GM12878 (cell line): ENCODE results near the gene STKLD1. TPM values are rescaled to one million over a fixed set of nuclear protein-coding genes. Genes with fewer than 3 reads are reported as not detected.

ENCODE experiments used
- ATAC-seq: fragments of 200-7000 bp; cut with Tn5 transposase; 3 replicates; pipeline ENCODE4 v1.9.1; 2020; ENCODE audit warnings: mild to moderate bottlenecking, moderate library complexity
- BruUV-seq: library from RNA; stranded (reverse); fragments of 400-500 nt; replicated peaks from 2 replicates; lab custom pipeline; 2021; lab: Mats Ljungman, UMichigan
- CTCF ChIA-PET: fragments of 300-600 bp; sonication (Branson Sonifier 250); formaldehyde crosslinking; extraction: SDS; loops from one replicate; lab custom pipeline; 2021; ENCODE audit warnings: inconsistent platforms; lab: Yijun Ruan, JAX
- POLR2A ChIA-PET: fragments of 350-600 bp; formaldehyde crosslinking; extraction: SDS; loops from one replicate; lab custom pipeline; 2021; ENCODE audit warnings: inconsistent platforms; lab: Charles Lee
- RAD21 ChIA-PET: fragments of 300-600 bp; sonication (Branson Sonifier 250); formaldehyde crosslinking; loops from one replicate; lab custom pipeline; 2023; ENCODE audit warnings: antibody characterized with exemption; ENCODE audit not compliant: unreplicated experiment; lab: Charles Lee
- SMC1A ChIA-PET: fragments of 300-600 bp; sonication (Branson Sonifier 250); formaldehyde crosslinking; loops from one replicate; lab custom pipeline; 2023; ENCODE audit not compliant: unreplicated experiment, uncharacterized antibody; lab: Charles Lee
- DNase-seq: peaks from one replicate; pipeline ENCODE4 v3.0.0-alpha.2; 2011; ENCODE audit warnings: low read depth, low spot score
- FAIRE-seq: peaks from 3 replicates; lab custom pipeline; 2011; peaks lifted over from hg19 to GRCh38; lab: Jason Lieb, UNC
- H2AFZ ChIP-seq: 2 replicates; pipeline ENCODE4 v1.6.0; 2011; ENCODE audit warnings: low read depth, low read length, control low read depth; ENCODE audit not compliant: control insufficient read depth
- H3K27ac ChIP-seq: 2 replicates; pipeline ENCODE4 v1.5.1; 2011; ENCODE audit warnings: control low read depth; ENCODE audit not compliant: control insufficient read depth, insufficient read depth
- H3K27me3 ChIP-seq, 2 experiments: replicated peaks in 1 of 2; 2 replicates each; pipeline versions ENCODE4 v1.6.0 to v1.6.1; 2011; ENCODE audit warnings: low read length in 1 of 2; ENCODE audit not compliant: control insufficient read depth in 2 of 2, insufficient read depth in 2 of 2
- H3K36me3 ChIP-seq, 2 experiments: 2 replicates each; pipeline ENCODE4 v1.5.1; 2011; ENCODE audit warnings: low read length in 1 of 2; ENCODE audit not compliant: control insufficient read depth in 2 of 2, insufficient read depth in 2 of 2
- H3K4me1 ChIP-seq: 2 replicates; pipeline ENCODE4 v1.6.1; 2011; ENCODE audit warnings: mild to moderate bottlenecking, low read length, moderate library complexity, mixed read lengths; ENCODE audit not compliant: control insufficient read depth, insufficient read depth
- H3K4me2 ChIP-seq: 2 replicates; pipeline ENCODE4 v1.6.0; 2011; ENCODE audit warnings: control low read depth; ENCODE audit not compliant: control insufficient read depth, insufficient read depth
- H3K4me3 ChIP-seq: fragments of 200-600 bp; sonication (generic); 2 replicates; pipeline ENCODE4 v1.5.1; 2016
- H3K79me2 ChIP-seq: 2 replicates; pipeline ENCODE4 v1.6.0; 2011; ENCODE audit warnings: low read length; ENCODE audit not compliant: control insufficient read depth, insufficient read depth
- H3K9ac ChIP-seq: 2 replicates; pipeline ENCODE4 v1.8.0; 2011; ENCODE audit warnings: low read length, control low read depth, mixed read lengths; ENCODE audit not compliant: control insufficient read depth, insufficient read depth
- H3K9me3 ChIP-seq: replicated peaks from 3 replicates; pipeline ENCODE4 v1.5.1; 2011; ENCODE audit warnings: mild to moderate bottlenecking, low read length; ENCODE audit not compliant: control insufficient read depth, insufficient read depth
- H4K20me1 ChIP-seq: 2 replicates; pipeline ENCODE4 v1.6.0; 2011; ENCODE audit not compliant: control insufficient read depth, insufficient read depth
- BACH1 ChIP-seq: fragments of 450-650 bp; IDR thresholded peaks from 2 replicates; pipeline ENCODE4 v1.6.1; 2017; ENCODE audit warnings: mild to moderate bottlenecking, borderline replicate concordance
- CBX3 ChIP-seq: fragments of 200-600 bp; sonication (generic); IDR thresholded peaks from 2 replicates; pipeline ENCODE4 v1.6.1; 2016; ENCODE audit warnings: low read depth, borderline replicate concordance
- DPF2 ChIP-seq: fragments of 450-650 bp; IDR thresholded peaks from 2 replicates; pipeline ENCODE4 v1.6.1; 2017; ENCODE audit warnings: mild to moderate bottlenecking
- EED ChIP-seq: sonication (generic); IDR thresholded peaks from 2 replicates; pipeline ENCODE4 v1.6.1; 2016; ENCODE audit warnings: antibody characterized with exemption, low read depth
- ETV6 ChIP-seq, 2 experiments: fragments of 450-650 bp in 1 of 2; IDR thresholded peaks in 1 of 2; conservative IDR thresholded peaks in 1 of 2; 2 replicates each; pipeline ENCODE4 v1.6.1; 2014; ENCODE audit warnings: antibody characterized with exemption in 1 of 2, borderline replicate concordance in 1 of 2, low read depth in 1 of 2, mild to moderate bottlenecking in 1 of 2, moderate library complexity in 1 of 2
- GABPA ChIP-seq: IDR thresholded peaks from 2 replicates; pipeline ENCODE4 v1.6.1; 2014; ENCODE audit warnings: antibody characterized with exemption, low read depth, mild to moderate bottlenecking, inconsistent platforms
- MYC ChIP-seq: IDR thresholded peaks from 2 replicates; pipeline ENCODE4 v1.6.1; 2011; ENCODE audit warnings: mild to moderate bottlenecking, low read length, moderate library complexity, inconsistent platforms; ENCODE audit not compliant: insufficient read depth, insufficient replicate concordance, insufficient read length, severe bottlenecking
- NR2C2 ChIP-seq: IDR thresholded peaks from 2 replicates; pipeline ENCODE4 v1.6.1; 2011; ENCODE audit warnings: borderline replicate concordance, low read depth; ENCODE audit not compliant: control insufficient read depth, insufficient read length
- PML ChIP-seq: IDR thresholded peaks from 2 replicates; pipeline ENCODE4 v1.6.1; 2012; ENCODE audit warnings: low read length, inconsistent platforms
- SMAD1 ChIP-seq: fragments of 450-650 bp; IDR thresholded peaks from 2 replicates; pipeline ENCODE4 v1.6.1; 2018; ENCODE audit warnings: mild to moderate bottlenecking, low read depth; ENCODE audit not compliant: partially characterized antibody
- SMAD5 ChIP-seq: IDR thresholded peaks from 2 replicates; pipeline ENCODE4 v1.6.1; 2016; ENCODE audit warnings: antibody characterized with exemption, low read depth
- SREBF2 ChIP-seq: IDR thresholded peaks from 2 replicates; pipeline ENCODE4 v1.6.1; 2012; ENCODE audit warnings: mild to moderate bottlenecking, low read length
- SUZ12 ChIP-seq: fragments of 200-600 bp; sonication (generic); IDR thresholded peaks from one replicate; pipeline ENCODE4 v1.6.1; 2018; ENCODE audit warnings: antibody characterized with exemption, mild to moderate bottlenecking; ENCODE audit not compliant: unreplicated experiment
- TAF1 ChIP-seq: IDR thresholded peaks from 2 replicates; pipeline ENCODE4 v1.6.1; 2011; ENCODE audit warnings: mild to moderate bottlenecking, low read depth, low read length, borderline replicate concordance
- TBL1XR1 ChIP-seq: IDR thresholded peaks from 2 replicates; pipeline ENCODE4 v1.6.1; 2012; ENCODE audit warnings: low read depth, low read length, improper control_type of control experiment
- TCF7 ChIP-seq: IDR thresholded peaks from 2 replicates; pipeline ENCODE4 v1.6.1; 2014; ENCODE audit warnings: antibody characterized with exemption, borderline replicate concordance
- YY1 ChIP-seq: IDR thresholded peaks from 2 replicates; pipeline ENCODE4 v1.6.1; 2011; ENCODE audit warnings: low read depth, mild to moderate bottlenecking, low read length
- WGBS: methylation state at CpG from one replicate; pipeline ENCODE4 v1.1.6; 2016; ENCODE audit warnings: low lambda C conversion rate; ENCODE audit not compliant: insufficient replicate concordance, insufficient coverage; ENCODE audit errors: missing lambda C conversion rate; 5-methylcytosine and 5-hydroxymethylcytosine counted together
- in situ Hi-C: fragments of 300-500 bp; cut with MboI; formaldehyde crosslinking; loops from 9 replicates; pipeline ENCODE4 v1.14.3; 2018; ENCODE audit warnings: mixed read lengths
- intact Hi-C: fragments of 100-400 bp; cut with micrococcal nuclease; formaldehyde crosslinking; loops from one replicate; pipeline ENCODE4 v1.14.2; 2022; ENCODE audit not compliant: unreplicated experiment
- polyA plus RNA-seq, 11 experiments: library from polyadenylated mRNA; depleted of rRNA in 4 of 11; unstranded in 6 of 11; stranded (reverse) in 5 of 11; fragments of >200 nt; fragmentation: Nextera tagmentation in 4 of 11; fragmentation: Illumina TruSeq in 1 of 11; extraction: Ambion mirVana in 4 of 11; extraction: Trizol in 1 of 11; gene quantifications; 1 replicate in 1 of 11; 2 replicates in 10 of 11; pipeline versions ENCODE4 v1.2.1 to v1.2.3, GENCODE V29; 2011 to 2016; ENCODE audit warnings: inconsistent platforms in 2 of 11, missing spikeins in 2 of 11, low read depth in 1 of 11
- total RNA-seq, 4 experiments: library from RNA; depleted of rRNA in 3 of 4; stranded (reverse); fragments of >200 nt in 3 of 4; fragmentation: Illumina TruSeq in 1 of 4; extraction: Trizol in 1 of 4; gene quantifications; 2 replicates each; pipeline versions ENCODE4 v1.2.1 to v1.2.3, GENCODE V29; 2013 to 2021
- TF ChIP-seq, protein P1 (sequence below): IDR thresholded peaks from 2 replicates; pipeline ENCODE4 v1.6.1; 2012; ENCODE audit warnings: low read length, inconsistent platforms
- TF ChIP-seq, protein P2 (sequence below): fragments of 450-650 bp; IDR thresholded peaks from 2 replicates; pipeline ENCODE4 v1.6.1; 2017; ENCODE audit warnings: low read depth, mild to moderate bottlenecking, moderate library complexity
- TF ChIP-seq, protein P3 (sequence below): fragments of 450-650 bp; conservative IDR thresholded peaks from 2 replicates; pipeline ENCODE4 v1.6.1; 2017; ENCODE audit warnings: mild to moderate bottlenecking, moderate library complexity

STKLD1 gene
- total and polyA plus RNA-seq, 10 of the 15 experiments (the other 5 are each of a cell fraction or from before 2014, with no cell fraction given), result 0.07 to 0.40 (median 0.29) TPM; not detected in 4

DNA sequence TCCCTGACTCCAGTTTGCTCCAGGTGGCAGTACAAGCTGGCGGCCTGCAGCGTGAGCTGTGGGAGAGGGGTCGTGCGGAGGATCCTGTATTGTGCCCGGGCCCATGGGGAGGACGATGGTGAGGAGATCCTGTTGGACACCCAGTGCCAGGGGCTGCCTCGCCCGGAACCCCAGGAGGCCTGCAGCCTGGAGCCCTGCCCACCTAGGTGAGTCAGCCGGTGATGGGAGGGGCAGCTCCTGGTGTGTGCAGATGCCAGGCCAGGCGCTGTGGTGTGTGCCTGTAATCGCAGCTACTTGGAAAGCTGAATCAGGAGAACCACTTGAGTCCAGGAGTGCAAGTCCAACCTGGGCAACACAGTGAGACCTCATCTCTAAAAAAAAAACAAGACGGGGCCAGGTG is 73.6 kb downstream of the STKLD1 start:
- FAIRE-seq (no peak), ATAC-seq (no peak), DNase-seq (no peak)
- Histone ChIP-seq H3K9ac (no peak overlapping the region), H3K4me3 (no peak overlapping the region), H3K27ac (no peak overlapping the region), H4K20me1 (no peaks in the 10 kb centered on the region), H2AFZ (no peak overlapping the region), H3K79me2 (no peaks in the 10 kb centered on the region), H3K36me3 (no peaks in the 10 kb centered on the region), H3K27me3 (peaks cover 0 to 2% of the 10 kb centered on the region in 2 experiments; a peak in 3 of 4 replicates), H3K4me2 (no peak overlapping the region)
- 48% methylated on average over 12 of the region's 12 CpGs for WGBS
- RAD21 ChIA-PET, result no interaction called here
- in situ Hi-C loops (no loop called here), intact Hi-C loops (no loop called here)
- CTCF ChIA-PET, result interaction anchor here (1.0 kb wide), 1 partner anchor 12 kb away, joined by 3 read pairs; no protein-coding TSS in a partner anchor
- POLR2A ChIA-PET, result no interaction called here
- SMC1A ChIA-PET, result no interaction called here
- no TSS peak for BruUV-seq
- no peak for TF ChIP-seq TBL1XR1
- no peak for TF ChIP-seq CBX3
- no peak for TF ChIP-seq SUZ12
- no peak for TF ChIP-seq DPF2
- no peak for TF ChIP-seq MYC
- no peak for TF ChIP-seq EED
- no peak for TF ChIP-seq SREBF2
- TF ChIP-seq, protein P1, sequence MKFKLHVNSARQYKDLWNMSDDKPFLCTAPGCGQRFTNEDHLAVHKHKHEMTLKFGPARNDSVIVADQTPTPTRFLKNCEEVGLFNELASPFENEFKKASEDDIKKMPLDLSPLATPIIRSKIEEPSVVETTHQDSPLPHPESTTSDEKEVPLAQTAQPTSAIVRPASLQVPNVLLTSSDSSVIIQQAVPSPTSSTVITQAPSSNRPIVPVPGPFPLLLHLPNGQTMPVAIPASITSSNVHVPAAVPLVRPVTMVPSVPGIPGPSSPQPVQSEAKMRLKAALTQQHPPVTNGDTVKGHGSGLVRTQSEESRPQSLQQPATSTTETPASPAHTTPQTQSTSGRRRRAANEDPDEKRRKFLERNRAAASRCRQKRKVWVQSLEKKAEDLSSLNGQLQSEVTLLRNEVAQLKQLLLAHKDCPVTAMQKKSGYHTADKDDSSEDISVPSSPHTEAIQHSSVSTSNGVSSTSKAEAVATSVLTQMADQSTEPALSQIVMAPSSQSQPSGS, result no peak
- TF ChIP-seq YY1, result no peak
- TF ChIP-seq BACH1, result no peak
- TF ChIP-seq, protein P2, sequence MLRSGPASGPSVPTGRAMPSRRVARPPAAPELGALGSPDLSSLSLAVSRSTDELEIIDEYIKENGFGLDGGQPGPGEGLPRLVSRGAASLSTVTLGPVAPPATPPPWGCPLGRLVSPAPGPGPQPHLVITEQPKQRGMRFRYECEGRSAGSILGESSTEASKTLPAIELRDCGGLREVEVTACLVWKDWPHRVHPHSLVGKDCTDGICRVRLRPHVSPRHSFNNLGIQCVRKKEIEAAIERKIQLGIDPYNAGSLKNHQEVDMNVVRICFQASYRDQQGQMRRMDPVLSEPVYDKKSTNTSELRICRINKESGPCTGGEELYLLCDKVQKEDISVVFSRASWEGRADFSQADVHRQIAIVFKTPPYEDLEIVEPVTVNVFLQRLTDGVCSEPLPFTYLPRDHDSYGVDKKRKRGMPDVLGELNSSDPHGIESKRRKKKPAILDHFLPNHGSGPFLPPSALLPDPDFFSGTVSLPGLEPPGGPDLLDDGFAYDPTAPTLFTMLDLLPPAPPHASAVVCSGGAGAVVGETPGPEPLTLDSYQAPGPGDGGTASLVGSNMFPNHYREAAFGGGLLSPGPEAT, result no peak
- TF ChIP-seq GABPA, result no peak
- no peak for TF ChIP-seq TAF1
- TF ChIP-seq NR2C2, result no peak
- TF ChIP-seq SMAD5, result no peak
- TF ChIP-seq, protein P3, sequence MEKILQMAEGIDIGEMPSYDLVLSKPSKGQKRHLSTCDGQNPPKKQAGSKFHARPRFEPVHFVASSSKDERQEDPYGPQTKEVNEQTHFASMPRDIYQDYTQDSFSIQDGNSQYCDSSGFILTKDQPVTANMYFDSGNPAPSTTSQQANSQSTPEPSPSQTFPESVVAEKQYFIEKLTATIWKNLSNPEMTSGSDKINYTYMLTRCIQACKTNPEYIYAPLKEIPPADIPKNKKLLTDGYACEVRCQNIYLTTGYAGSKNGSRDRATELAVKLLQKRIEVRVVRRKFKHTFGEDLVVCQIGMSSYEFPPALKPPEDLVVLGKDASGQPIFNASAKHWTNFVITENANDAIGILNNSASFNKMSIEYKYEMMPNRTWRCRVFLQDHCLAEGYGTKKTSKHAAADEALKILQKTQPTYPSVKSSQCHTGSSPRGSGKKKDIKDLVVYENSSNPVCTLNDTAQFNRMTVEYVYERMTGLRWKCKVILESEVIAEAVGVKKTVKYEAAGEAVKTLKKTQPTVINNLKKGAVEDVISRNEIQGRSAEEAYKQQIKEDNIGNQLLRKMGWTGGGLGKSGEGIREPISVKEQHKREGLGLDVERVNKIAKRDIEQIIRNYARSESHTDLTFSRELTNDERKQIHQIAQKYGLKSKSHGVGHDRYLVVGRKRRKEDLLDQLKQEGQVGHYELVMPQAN, result no peak
- TF ChIP-seq PML, result no peak
- TF ChIP-seq ETV6 (conservative IDR thresholded peaks at IDR 0.05 in 1 of 2, IDR thresholded peaks at IDR 0.05 in 1 of 2; ENCODE audit: borderline replicate concordance in 1 of 2, low read depth in 1 of 2), result no peak
- no peak for TF ChIP-seq SMAD1
- TF ChIP-seq TCF7, result no peak
- TF ChIP-seq, all 136 proteins: peak for 0
- H3K4me1 ChIP-seq, result no peaks in the 10 kb centered on the region
- no peaks in the 10 kb centered on the region for H3K9me3 ChIP-seq
